HG02798 (cell line): ENCODE data around the gene EPS8L3.
"Not testable (repeated sequence)": the region's sequence is repeated elsewhere in the genome, so short reads cannot be mapped to it uniquely, and the experiment has no call there.

Experiments used
- ATAC-seq: cut with Tn5 transposase; IDR thresholded peaks from one replicate; pipeline ENCODE4 v1.9.1; 2021; ENCODE audit warnings: mild to moderate bottlenecking; ENCODE audit not compliant: unreplicated experiment, poor library complexity

The EPS8L3 gene, protein sequence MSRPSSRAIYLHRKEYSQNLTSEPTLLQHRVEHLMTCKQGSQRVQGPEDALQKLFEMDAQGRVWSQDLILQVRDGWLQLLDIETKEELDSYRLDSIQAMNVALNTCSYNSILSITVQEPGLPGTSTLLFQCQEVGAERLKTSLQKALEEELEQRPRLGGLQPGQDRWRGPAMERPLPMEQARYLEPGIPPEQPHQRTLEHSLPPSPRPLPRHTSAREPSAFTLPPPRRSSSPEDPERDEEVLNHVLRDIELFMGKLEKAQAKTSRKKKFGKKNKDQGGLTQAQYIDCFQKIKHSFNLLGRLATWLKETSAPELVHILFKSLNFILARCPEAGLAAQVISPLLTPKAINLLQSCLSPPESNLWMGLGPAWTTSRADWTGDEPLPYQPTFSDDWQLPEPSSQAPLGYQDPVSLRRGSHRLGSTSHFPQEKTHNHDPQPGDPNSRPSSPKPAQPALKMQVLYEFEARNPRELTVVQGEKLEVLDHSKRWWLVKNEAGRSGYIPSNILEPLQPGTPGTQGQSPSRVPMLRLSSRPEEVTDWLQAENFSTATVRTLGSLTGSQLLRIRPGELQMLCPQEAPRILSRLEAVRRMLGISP

DNA sequence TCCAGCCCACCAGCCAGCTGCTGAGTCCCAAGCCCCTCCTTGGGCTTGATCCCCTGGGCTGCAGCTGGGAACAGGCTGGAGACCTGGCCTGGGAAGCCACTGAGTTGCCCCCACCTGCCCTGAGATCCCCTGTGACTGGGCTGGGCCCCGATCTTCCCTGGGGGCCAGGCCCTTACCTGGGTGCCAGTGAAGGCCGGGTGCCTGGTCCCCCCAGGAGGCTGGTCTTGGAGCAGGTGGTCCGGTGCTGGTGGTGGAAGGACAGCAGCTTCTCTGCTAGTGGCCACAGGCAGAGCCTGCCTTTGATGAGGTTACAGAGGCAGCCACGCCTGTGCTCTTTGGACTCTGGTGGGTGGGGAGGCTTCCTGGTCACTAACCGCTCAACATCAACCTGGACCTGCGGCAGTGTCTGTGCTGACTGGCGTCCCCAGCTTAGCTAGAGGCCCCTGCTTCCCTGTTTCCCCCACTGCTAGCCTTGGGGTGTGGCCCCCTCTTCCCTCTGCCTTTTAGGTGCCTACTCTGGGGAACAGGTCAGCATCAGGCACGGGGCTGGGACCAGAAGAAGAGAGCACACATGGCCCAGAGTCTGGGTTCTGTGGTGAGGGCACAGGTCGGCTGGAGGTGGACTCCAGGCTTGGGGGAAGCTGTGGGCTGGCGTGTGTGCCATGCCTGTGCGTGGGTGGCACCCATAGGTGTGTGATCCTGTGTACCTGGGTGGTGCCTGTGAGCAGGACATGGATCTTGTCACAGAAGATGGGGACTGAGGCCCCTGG, at the start of gene EPS8L3:
TSS of gene EPS8L3 (minus strand) at position 278 of the 770 bp plus-strand sequence. CDS start 2,174 bp downstream, outside the sequence.
- ATAC-seq, result no peak

DNA sequence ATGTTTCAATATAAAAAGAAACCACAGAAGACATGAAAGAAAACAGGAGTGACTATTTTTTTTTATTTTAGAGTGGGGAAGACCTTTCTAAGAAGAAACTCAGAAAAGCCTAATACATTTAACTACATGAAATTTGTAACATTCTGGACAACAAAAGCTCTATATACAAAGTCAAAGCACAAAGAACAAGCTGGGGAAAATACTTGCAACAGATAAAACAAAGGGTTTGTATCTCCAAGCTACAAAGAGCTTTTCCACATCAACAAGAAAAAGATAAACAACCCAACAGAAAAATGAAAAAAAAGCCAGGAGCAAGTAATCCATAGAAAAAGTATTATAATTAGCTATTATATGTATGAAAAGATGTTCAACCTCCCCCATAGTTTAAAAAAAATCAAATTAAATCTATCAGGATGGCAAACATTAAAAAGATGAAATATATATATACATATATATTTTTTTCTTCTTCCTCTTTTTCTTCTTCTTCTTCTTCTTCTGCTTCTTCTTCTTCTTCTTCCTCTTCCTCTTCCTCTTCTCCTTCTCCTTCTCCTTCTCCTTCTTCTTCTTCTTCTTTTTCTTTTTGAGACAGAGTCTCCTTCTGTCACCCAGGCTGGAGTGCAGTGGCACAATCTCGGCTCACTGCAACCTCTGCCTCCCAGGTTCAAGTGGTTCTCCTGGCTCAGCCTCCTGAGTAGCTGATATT, 49.1 kb upstream of the EPS8L3 start:
- ATAC-seq, result no peak

DNA sequence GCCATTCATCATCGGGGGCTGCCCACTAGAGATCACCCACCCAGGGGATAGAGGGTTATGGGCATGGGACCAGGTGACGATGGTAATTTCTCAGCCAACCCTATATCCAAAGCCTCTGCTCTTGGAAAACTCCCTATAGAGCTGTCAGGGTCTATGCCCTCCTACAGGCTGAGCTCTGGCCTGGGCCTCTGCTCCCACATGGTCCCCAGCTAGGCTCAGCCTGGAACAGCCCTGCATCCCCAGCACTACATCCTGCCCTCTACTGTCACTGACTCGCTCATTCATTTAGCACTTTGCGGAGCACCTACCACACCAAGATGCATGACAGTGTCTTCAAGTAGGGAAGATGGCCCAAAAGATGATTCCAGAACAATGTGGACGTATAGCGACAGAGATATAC, 45.0 kb upstream of the EPS8L3 start:
- ATAC-seq, result no peak

DNA sequence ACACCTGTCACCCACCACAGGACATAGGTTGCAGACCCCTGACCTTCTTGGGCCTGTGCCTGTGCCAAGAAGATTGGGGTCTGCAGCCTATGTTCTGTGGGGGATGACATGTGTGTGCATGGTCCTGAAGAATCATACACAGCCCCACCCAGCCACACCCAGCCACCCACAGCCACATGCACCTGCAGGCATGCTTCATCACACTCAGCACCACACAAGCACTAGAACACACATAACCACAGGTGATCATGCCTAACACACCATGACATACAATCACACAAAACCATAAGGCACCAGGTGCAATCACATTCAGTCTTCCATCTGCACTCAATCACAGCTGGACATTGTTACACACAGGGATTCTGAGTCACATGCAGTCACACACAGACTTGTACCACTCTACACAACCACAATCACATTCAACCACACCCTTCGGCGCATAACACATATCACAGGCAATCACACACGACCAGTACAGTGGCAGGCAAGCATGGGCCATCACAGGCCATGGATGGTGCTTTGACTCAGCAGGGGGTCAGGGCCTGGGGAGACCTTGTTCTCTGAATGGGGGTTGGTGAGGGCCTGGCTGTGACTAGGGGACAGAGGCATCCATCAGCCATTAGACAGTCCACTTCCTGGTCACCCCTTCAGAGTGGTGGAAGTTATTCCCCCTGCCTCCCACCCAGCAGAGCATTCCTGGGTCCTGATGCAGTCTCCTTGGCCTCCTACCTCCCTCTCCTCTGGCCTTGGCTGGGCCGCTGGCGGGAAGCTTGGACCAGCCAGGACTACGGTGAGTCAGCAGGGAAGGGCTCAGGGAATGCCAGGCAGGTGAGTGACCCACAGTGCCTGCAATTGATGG, 44.3 kb upstream of the EPS8L3 start:
- ATAC-seq, result no peak

DNA sequence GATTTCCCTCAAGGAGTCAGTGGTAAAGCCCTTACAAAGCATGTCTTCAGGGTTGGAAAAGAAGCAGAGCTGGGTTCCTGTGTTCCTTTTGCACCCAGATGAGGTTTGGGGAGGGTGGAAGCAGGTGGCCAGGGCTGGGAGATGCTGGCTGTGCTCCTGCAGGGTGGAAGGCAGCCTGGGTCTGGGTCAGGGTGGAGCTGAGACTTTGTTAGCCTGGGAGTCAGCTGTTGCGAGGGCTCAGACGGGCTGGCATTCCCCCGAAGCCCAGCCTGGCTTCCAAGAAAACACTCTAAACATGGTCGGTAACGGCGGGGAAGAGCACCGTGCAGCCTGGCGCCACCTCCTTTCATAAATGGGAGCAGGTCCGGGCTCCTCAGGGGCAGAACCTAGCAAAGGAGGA, 43.7 kb upstream of the EPS8L3 start:
- no peak for ATAC-seq

DNA sequence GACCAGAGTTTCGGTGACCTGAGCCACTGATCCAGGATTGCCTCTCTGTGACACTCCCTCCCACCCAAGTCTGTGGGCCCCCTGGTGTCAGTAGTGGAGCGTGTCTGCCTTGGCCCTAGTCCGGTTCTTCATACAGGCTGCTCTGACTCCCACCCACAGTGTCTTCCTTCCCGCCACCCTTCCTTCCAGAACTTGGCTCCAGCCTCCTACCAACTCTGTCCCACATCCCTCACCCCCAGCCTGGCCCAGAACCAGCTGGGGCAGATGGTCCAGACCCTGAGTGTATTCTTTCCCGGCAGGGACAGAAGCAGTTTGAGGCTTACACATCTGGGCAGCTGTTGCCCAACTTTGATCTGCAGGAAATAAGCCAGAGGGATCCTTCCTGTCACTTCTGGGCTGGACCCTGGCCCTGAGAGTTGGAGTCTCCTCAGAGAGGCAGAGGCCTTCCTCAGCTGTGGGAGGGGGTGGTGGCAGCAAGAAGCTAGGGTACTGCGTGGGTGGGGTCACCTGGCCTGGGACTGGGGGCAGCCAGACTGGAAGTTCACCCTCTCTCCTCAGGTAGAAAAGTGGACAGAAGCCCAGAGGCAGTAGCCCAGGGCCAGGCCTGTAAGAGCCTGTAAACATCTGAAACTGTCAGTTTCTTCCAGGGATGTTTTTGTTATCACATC, 43.1 kb upstream of the EPS8L3 start:
- ATAC-seq, result no peak

DNA sequence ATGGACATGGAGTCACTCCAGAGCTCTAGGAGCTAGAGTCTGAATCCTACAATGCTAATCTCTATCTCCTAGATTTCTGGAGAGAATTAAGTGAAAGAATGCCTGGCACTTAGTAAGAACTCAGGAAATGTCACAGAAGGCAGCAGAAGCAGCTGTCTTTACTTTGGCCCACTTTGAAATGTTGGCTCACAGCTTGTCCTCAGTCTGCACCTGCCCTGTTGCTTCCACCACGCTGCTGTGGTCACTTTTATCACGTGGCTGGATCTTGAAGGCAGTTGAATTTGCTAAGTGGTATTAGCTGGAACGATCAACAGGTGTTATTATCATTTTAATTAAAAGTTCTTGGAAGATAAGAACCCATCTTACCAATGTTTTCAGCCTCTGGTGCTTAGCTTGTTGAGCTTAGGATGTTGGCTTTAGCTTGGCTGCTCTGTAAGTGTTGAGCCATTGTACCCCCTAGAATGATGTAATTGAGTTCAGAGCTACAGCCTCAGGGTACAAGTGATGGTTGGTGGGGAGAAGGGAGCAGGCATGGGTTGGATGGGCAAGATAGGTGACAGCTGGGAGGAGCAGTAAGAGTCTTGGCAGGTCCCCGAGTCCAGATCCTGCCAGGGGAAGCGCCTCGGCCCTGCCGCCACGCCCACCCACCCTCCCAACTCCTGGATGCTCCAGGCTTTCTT, 41.9 kb upstream of the EPS8L3 start:
- no peak for ATAC-seq

DNA sequence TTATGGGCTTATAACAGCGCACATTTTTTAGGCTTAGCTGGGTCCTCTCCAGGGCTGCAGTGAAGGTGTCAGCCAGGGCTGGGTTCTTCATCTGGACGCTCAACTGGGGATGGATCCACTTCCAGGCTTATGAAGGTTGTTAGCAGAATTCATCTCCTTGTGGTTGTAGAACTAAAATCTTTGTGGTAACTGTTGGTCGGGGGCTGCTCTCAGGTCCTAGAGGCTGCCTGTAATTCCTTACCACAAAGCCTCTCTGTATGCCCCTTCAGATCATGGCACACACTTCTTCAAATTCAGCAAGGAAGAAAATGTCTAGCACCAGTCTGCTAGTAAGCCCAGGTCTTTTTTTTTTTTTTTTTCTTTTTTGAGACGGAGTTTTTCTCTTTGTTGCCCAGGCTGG, 40.9 kb upstream of the EPS8L3 start:
- no peak for ATAC-seq

DNA sequence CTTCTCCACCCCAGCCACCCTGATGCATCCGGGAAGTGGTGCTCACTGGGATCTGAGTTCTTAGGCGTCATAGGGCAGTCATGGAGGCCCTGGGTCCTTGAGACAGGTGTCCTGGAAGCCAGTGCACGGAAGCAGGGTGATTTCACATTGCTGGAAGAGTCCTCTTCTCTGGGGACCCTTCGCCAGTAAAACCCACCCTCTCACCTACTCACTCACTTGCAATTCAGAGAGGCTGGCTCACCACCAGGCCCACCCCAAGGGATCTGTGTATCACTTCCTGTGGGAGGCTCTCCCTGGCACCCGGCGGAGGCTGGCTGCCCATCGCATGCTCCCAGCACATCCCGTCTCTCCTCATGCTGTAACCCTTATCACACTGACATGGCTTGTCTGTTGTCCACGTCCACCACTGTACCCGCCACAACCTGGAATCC, 40.2 kb upstream of the EPS8L3 start:
- no peak for ATAC-seq

DNA sequence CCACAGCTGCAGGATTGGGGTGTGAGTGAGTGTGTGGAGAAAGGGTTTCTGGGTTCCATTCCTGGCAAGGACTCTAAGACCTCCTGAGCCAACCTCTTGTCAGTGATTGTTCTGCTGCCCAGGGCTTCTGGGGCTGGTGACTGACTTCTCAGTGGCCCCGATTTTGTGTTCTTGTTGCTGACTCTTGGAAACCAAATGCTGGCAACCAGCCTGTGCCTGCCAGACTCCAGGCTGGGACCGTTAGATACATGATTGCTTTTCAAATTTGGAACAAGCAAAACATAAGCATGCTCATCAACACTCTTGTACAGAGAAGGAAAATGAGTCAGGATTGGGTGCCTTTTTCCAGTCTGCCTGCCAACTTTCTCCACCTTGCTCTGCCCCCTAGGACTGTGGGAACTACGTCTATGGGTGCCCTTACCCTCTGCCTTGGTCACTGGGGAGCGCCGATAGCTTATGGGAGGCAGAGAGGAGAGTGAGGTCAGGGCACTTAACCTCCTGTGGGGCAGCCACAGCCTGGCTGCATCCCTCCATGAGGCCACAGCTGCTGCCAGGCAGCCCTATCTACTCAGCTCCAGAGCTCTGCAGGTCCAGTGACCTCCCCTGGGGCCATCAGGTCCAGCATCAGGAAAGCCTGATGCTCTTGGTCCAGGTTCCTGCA, 39.3 kb upstream of the EPS8L3 start:
- no peak for ATAC-seq

DNA sequence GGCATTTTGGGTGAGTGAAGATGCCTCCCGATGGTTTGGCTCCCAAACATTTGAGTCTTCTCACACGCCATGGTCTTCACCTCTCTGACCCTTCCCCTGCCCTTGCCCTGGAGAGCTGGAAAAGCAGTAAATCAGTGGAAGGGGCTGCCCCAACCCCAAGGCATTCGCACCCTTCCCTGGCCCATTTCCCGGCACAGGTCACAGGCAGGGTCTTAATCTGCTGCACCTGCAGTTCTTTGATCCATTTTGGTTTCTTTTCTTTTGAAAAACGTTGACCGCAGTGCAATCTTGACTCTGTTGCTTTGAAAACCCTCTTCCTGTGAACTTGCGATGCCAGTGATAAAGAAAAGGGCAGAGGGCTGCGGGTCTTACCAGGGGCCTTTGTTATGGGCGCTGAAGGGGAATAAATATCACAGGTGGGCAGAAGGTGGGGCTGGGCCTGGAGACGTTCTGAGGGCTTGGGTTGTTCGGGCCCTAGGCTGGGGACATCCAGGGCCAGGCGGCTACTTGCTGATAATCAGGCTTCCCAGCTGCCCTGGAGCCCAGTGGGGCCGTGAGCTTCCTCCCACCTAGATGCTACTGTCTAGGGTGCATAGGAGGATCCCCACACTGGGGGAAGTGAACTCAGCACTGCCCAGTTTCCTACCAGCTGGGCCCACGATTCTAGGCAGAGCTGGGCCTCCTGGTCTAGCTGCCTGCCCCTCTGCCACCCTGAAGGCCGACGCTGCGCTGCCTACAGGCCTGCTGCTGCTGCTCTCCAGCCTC, 38.6 kb upstream of the EPS8L3 start:
- ATAC-seq, result no peak

DNA sequence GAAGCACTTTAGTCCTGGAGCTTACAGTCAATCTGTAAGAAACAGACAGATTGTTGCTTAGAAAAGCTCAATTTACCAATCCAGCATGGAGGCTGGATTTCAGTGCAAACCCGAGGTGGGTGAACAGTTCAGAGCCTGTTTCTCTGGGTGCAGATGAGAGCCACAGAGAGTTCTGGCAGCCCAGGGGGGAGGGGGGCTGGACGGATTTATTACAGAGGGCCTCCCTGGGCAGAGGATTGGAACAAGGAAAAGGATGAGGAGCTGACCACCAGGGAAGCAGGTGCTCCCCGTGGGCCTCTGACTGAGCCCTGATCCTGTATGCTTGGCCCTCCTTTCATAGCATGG, 38.0 kb upstream of the EPS8L3 start:
- no peak for ATAC-seq

DNA sequence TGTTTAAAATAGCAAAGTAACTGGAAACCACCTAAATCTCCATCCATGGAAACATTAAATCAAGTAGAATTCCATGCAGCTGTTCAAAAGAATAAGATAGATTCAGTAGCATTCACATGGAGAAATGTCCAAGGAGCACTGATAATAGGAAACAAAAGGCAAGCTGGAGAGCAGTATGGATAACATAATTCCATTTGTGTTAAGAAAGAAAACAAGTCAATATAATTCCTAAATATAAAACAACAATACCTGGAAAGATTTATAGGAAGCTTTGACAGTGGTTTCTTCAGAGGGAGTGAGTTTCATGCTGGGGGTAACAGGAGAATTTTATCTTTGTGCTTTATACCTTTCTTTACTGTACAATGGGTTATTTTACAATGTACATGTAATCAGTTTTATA, 36.6 kb upstream of the EPS8L3 start:
- no peak for ATAC-seq

DNA sequence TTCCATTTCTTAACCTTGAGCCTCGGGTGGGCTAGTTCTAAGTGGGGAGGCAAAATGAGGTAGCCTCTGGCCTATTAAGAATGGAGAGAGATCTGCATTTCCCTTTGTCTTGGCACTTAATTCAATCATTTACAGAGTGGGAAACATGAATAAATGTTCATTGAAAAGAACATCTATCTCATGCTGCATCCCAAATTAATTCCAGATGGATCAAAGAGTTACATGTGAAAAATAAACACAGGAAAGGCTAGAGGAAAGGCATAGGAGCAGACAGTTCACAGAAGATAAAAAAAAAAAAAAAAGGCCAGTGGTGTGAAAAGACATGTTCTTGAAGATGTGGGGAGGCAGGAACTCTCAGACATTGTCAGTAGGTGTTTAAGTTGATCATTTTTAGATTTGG, 35.7 kb upstream of the EPS8L3 start:
- ATAC-seq, result no peak

DNA sequence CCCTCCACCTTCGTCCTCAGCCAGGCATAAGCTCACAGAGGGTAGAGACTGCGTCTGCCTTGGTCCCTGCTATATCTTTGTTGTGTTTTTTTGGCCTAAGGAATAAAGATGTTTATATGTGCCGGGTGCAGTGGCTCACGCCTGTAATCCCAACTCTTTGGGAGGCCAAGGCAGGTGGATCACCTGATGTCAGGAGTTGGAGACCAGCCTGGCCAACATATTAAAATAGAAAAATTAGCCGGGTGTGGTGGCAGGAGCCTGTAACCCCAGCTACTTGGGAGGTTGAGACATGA, 33.5 kb upstream of the EPS8L3 start:
- not testable (repeated sequence) for ATAC-seq

DNA sequence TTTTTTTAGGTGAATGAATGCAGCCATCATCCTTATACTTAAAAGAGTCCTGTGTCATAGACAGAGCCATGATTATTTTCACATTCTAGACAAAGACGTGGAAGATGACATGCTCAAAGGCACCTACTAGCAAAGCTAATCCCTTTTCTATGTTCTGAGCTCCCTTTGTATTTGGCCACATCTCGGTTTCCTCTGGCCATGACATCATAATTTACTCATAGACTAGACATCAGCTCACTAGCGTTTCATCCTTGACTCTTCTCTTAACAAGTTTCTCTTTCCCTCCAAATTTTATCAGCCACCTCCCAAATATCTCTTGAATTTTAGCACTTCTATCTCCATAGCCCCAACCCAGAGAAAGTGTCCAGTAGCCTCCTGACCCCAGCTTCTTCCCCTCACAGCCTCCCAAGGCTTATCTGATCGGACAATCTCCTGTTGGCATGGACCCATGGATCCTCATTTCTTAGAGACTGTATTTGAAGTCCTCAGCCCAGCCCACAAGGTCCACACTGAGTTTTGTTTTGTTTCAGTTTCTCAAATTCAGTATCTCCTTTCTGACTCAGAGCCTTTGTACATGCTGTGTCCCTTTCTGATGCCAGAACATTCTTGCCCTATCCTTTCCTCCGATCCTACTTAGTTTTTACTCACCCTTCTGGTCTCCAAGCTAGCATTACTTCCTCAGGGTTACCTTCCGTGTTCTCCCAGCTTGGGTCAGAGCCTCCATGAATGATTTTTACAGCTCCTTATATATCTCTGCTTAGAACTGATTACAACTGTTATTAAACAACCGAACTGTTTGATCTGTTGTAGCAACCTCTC, 33.0 kb upstream of the EPS8L3 start:
- no peak for ATAC-seq
